ENCODE measurements around the gene EFNA4.

DNA sequence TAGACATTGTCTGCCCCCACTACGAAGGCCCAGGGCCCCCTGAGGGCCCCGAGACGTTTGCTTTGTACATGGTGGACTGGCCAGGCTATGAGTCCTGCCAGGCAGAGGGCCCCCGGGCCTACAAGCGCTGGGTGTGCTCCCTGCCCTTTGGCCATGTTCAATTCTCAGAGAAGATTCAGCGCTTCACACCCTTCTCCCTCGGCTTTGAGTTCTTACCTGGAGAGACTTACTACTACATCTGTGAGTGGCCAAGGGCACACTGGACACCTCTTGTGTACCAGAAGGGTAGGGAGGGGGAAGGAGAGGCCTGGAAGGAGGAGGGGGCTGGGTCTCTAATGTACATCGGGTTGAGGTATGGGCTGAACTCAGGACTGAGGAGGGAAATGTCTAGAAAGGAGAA, 3.2 kb downstream of the EFNA4 start:
- TF ChIP-seq POLR2A (IDR thresholded peaks at IDR 0.05) (no peak), CTCF (IDR thresholded peaks at IDR 0.05) (no peak)

Data from body of pancreas (tissue), 4 donors.